Measurements from ENCODE around the gene CAMK4. TPM values are rescaled to one million over a fixed set of nuclear protein-coding genes. Genes with fewer than 3 reads are reported as not detected.

The CAMK4 gene
- total and polyA plus RNA-seq, 5 donors from 2014 or later = 85.3 to 167 (median 106) TPM

DNA sequence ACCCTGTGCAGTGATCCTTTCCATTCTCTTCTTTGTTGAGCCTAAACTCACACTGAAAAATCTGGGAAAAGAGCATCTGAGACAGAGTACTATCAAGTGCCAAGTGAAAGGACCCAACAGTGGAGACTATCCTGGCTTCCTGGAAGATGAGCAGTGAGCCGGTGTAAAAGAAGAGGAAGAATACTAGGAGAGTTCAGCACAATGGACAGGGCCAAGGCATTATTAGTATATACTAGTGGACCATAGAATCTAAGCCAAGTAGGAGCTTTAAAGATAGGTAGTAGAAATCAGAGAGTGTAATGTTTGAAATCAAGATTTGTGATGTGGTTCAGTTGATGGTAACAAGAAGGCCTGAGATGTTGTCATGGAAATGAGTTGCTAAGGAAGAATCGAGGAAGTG is 140.8 kb downstream of the CAMK4 start:
- H3K27ac ChIP-seq (ENCODE audit: insufficient read depth, low read length, poor library complexity, severe bottlenecking) = no peak overlapping the region
- Mint-ChIP-seq H3K27me3 (no peaks in the 10 kb centered on the region), H3K27ac (no peak overlapping the region), H3K9me3 (peaks cover 0 to 4% (median 0%) of the 10 kb centered on the region in 7 donors), H3K4me1 (peaks cover 42 to 53% (median 44%) of the 10 kb centered on the region in 4 donors), H3K36me3 (peaks cover 36% of the 10 kb centered on the region), H3K4me3 (no peak overlapping the region)
- no peaks in the 10 kb centered on the region for H3K9me3 ChIP-seq (ENCODE audit: control insufficient read depth in 2 of 2, low read length in 2 of 2)
- no peaks in the 10 kb centered on the region for H3K27me3 ChIP-seq (ENCODE audit: control insufficient read depth, insufficient read depth, low read length)
- DNase-seq = no peak
- ATAC-seq (ENCODE audit: low read depth in 2 of 2) = no peak
- H3K4me1 ChIP-seq (ENCODE audit: control insufficient read depth, insufficient read depth, low read length, poor library complexity, severe bottlenecking) = no peaks in the 10 kb centered on the region
- H3K4me3 ChIP-seq (ENCODE audit: low read depth, low read length) = no peak overlapping the region
- peaks cover 25% of the 10 kb centered on the region for H3K36me3 ChIP-seq (ENCODE audit: control insufficient read depth, insufficient read depth, low read length)

DNA sequence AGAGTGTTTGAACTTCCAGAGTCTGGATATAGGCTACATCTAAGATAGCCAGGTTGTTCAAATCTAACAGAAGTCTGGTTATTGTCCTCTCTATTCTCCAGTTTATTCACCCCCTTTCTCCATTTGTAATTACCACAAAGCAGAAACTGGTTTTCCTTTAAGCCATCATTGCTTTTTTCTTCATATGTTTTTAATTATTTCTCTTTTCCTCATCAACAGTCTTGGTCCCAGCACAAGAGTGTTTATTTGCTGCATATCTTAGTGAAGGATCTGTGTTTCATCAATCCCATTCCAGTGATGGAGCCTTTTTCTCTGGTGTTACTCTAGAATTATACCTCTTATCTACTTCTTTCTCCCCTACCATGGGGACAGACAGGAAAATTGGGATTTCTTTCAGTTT is 142.2 kb downstream of the CAMK4 start:
- Mint-ChIP-seq H3K4me1 (peaks cover 32 to 53% (median 44%) of the 10 kb centered on the region in 4 donors), H3K4me3 (no peak overlapping the region), H3K9me3 (peaks cover 0 to 4% (median 2%) of the 10 kb centered on the region in 7 donors), H3K27ac (no peak overlapping the region), H3K27me3 (no peaks in the 10 kb centered on the region), H3K36me3 (peaks cover 44% of the 10 kb centered on the region)
- Histone ChIP-seq H3K27me3 (ENCODE audit: control insufficient read depth, insufficient read depth, low read length) (no peaks in the 10 kb centered on the region), H3K4me1 (ENCODE audit: control insufficient read depth, insufficient read depth, low read length, poor library complexity, severe bottlenecking) (no peaks in the 10 kb centered on the region), H3K27ac (ENCODE audit: insufficient read depth, low read length, poor library complexity, severe bottlenecking) (no peak overlapping the region), H3K9me3 (ENCODE audit: control insufficient read depth in 2 of 2, low read length in 2 of 2) (no peaks in the 10 kb centered on the region), H3K4me3 (ENCODE audit: low read depth, low read length) (no peak overlapping the region), H3K36me3 (ENCODE audit: control insufficient read depth, insufficient read depth, low read length) (peaks cover 28% of the 10 kb centered on the region)
- ATAC-seq (ENCODE audit: low read depth in 2 of 2) (no peak), DNase-seq (no peak)

DNA sequence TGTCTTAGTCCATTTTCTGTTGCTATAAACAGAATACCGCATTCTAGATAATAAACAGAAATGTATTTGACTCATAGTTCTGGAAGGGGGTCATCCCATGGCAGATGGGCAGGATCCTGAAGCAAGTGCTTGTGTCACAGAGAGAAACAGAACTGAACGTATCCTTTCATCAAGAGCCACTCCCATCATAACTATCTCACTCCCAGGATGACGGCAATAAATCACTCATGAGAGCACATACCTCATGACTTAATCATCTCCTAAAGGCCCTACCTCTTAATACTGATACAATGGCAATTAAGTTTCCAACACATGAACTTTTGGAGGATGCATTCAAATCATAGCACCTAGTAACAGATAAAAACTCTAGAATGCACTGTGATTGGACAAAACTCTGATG is 142.9 kb downstream of the CAMK4 start:
- Histone ChIP-seq H3K36me3 (ENCODE audit: control insufficient read depth, insufficient read depth, low read length) (peaks cover 28% of the 10 kb centered on the region), H3K27ac (ENCODE audit: insufficient read depth, low read length, poor library complexity, severe bottlenecking) (no peak overlapping the region), H3K4me1 (ENCODE audit: control insufficient read depth, insufficient read depth, low read length, poor library complexity, severe bottlenecking) (no peaks in the 10 kb centered on the region), H3K27me3 (ENCODE audit: control insufficient read depth, insufficient read depth, low read length) (no peaks in the 10 kb centered on the region), H3K9me3 (ENCODE audit: control insufficient read depth in 2 of 2, low read length in 2 of 2) (no peaks in the 10 kb centered on the region), H3K4me3 (ENCODE audit: low read depth, low read length) (no peak overlapping the region)
- DNase-seq (no peak), ATAC-seq (ENCODE audit: low read depth in 2 of 2) (no peak)
- no peak overlapping the region for H3K27ac Mint-ChIP-seq
- H3K9me3 Mint-ChIP-seq = peaks cover 0 to 4% (median 2%) of the 10 kb centered on the region in 7 donors
- H3K27me3 Mint-ChIP-seq = no peaks in the 10 kb centered on the region
- H3K4me1 Mint-ChIP-seq = peaks cover 27 to 57% (median 42%) of the 10 kb centered on the region in 4 donors
- no peak overlapping the region for H3K4me3 Mint-ChIP-seq
- peaks cover 45% of the 10 kb centered on the region for H3K36me3 Mint-ChIP-seq

DNA sequence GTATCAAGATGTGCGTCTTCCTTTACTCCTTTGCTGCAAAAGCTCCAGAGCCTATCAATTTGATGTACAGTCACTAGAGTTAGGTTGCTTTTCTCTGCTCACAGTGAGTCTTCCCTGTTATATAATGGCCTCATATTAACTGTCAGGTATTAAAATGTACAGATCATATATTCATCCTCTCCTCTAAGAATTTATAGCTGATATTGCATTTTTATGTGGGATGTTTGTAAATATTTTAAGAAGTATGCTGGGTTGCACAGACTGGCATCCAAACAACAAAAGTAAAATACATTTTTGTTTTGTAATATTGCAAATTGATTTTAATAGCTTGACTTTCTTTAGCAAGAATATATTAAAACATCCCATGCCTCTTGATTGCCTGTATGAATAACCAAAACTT is 148.6 kb downstream of the CAMK4 start:
- ATAC-seq (ENCODE audit: low read depth in 2 of 2) = no peak
- no peak overlapping the region for H3K4me3 Mint-ChIP-seq
- Histone ChIP-seq H3K27me3 (ENCODE audit: control insufficient read depth, insufficient read depth, low read length) (no peaks in the 10 kb centered on the region), H3K27ac (ENCODE audit: insufficient read depth, low read length, poor library complexity, severe bottlenecking) (no peak overlapping the region), H3K4me1 (ENCODE audit: control insufficient read depth, insufficient read depth, low read length, poor library complexity, severe bottlenecking) (no peaks in the 10 kb centered on the region), H3K9me3 (ENCODE audit: control insufficient read depth in 2 of 2, low read length in 2 of 2) (no peaks in the 10 kb centered on the region), H3K4me3 (ENCODE audit: low read depth, low read length) (no peak overlapping the region), H3K36me3 (ENCODE audit: control insufficient read depth, insufficient read depth, low read length) (peaks cover 33% of the 10 kb centered on the region)
- no peak overlapping the region for H3K27ac Mint-ChIP-seq
- peaks cover 0 to 61% (median 31%) of the 10 kb centered on the region in 4 donors for H3K4me1 Mint-ChIP-seq
- H3K27me3 Mint-ChIP-seq = no peaks in the 10 kb centered on the region
- H3K9me3 Mint-ChIP-seq = peaks cover 0 to 4% (median 0%) of the 10 kb centered on the region in 7 donors
- H3K36me3 Mint-ChIP-seq = peaks cover 48% of the 10 kb centered on the region
- no peak for DNase-seq

DNA sequence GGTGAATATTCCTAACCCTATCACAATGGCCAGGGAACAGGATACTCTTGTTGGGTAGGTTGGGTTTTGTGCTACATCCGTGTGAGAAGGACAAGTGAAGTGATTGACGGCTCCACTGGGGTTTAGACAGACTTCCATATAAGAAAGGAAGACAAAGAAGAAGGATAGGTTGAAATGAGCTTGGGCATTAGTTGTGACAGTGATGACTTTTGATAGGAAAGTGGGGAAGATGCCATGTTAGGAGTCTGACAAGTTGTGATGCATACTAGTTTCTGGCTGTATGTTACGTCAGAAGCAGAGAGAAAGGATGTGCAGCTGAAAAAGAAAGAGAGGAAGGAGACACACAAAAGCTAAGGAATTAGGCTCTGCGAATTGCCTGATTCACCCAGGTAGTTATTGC is 150.2 kb downstream of the CAMK4 start:
- H3K4me1 ChIP-seq (ENCODE audit: control insufficient read depth, insufficient read depth, low read length, poor library complexity, severe bottlenecking) = no peaks in the 10 kb centered on the region

DNA sequence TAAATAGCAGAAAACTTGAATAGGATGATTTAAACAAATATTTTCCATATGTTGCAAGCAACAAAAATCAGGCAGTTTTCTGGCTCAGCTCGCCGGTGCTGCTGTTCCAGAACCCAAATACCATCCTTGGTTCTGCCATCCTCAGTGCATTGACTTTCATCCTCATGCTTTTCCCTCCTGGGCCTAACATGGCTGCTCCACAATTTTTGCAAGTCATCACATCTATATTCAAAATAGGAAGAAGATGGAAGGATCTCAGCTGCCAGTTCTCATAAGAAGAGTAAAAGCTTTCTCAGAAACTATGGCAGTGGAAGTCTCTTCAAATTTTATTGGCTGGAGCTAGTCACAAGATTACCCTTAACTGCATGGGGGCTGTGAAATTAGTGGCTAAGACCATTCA is 151.5 kb downstream of the CAMK4 start:
- Histone ChIP-seq H3K9me3 (ENCODE audit: control insufficient read depth in 2 of 2, low read length in 2 of 2) (no peaks in the 10 kb centered on the region), H3K27me3 (ENCODE audit: control insufficient read depth, insufficient read depth, low read length) (no peaks in the 10 kb centered on the region), H3K4me1 (ENCODE audit: control insufficient read depth, insufficient read depth, low read length, poor library complexity, severe bottlenecking) (no peaks in the 10 kb centered on the region), H3K4me3 (ENCODE audit: low read depth, low read length) (no peak overlapping the region), H3K27ac (ENCODE audit: insufficient read depth, low read length, poor library complexity, severe bottlenecking) (no peak overlapping the region), H3K36me3 (ENCODE audit: control insufficient read depth, insufficient read depth, low read length) (peaks cover 39% of the 10 kb centered on the region)
- H3K9me3 Mint-ChIP-seq = peaks cover 0 to 4% (median 0%) of the 10 kb centered on the region in 7 donors
- peaks cover 0 to 67% (median 30%) of the 10 kb centered on the region in 4 donors for H3K4me1 Mint-ChIP-seq
- DNase-seq = no peak
- H3K27ac Mint-ChIP-seq = no peak overlapping the region
- no peaks in the 10 kb centered on the region for H3K27me3 Mint-ChIP-seq
- peaks cover 47% of the 10 kb centered on the region for H3K36me3 Mint-ChIP-seq
- no peak overlapping the region for H3K4me3 Mint-ChIP-seq
- no peak for ATAC-seq (ENCODE audit: low read depth in 2 of 2)

More for the DNA sequence above, 150.2 kb downstream of the CAMK4 start:
- no peak overlapping the region for H3K4me3 Mint-ChIP-seq
- no peaks in the 10 kb centered on the region for H3K27me3 ChIP-seq (ENCODE audit: control insufficient read depth, insufficient read depth, low read length)
- peaks cover 44% of the 10 kb centered on the region for H3K36me3 Mint-ChIP-seq
- H3K9me3 ChIP-seq (ENCODE audit: control insufficient read depth in 2 of 2, low read length in 2 of 2) = no peaks in the 10 kb centered on the region
- H3K27me3 Mint-ChIP-seq = no peaks in the 10 kb centered on the region
- no peak overlapping the region for H3K4me3 ChIP-seq (ENCODE audit: low read depth, low read length)
- ATAC-seq (ENCODE audit: low read depth in 2 of 2) (no peak), DNase-seq (no peak)
- H3K27ac Mint-ChIP-seq = peak overlapping the region in 1 of 3 donors; percentile 47
- H3K4me1 Mint-ChIP-seq = peaks cover 0 to 64% (median 29%) of the 10 kb centered on the region in 4 donors
- H3K27ac ChIP-seq (ENCODE audit: insufficient read depth, low read length, poor library complexity, severe bottlenecking) = no peak overlapping the region
- peaks cover 37% of the 10 kb centered on the region for H3K36me3 ChIP-seq (ENCODE audit: control insufficient read depth, insufficient read depth, low read length)
- H3K9me3 Mint-ChIP-seq = peaks cover 0 to 4% (median 0%) of the 10 kb centered on the region in 7 donors

DNA sequence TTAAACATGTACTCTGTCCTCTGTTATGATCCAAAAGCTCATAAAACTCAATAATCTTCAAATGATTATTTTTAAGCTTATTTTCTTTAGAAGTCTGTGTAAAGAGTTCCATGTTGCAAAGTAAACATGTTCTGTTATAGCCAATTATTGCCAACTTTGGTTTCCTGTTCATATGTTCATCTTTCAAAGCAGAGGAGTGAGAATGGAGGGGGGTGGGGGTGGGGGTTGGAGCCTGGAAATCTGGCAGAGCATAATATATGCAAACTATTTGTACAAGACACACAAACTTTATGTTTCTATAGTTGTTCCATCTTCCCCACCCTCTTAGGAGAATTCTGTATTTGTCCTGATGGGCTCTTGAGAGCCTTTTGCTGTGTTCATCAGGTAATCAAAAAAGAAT is 153.1 kb downstream of the CAMK4 start:
- Mint-ChIP-seq H3K4me1 (peaks cover 8 to 67% (median 40%) of the 10 kb centered on the region in 4 donors), H3K36me3 (peaks cover 50% of the 10 kb centered on the region), H3K4me3 (no peak overlapping the region), H3K9me3 (no peaks in the 10 kb centered on the region), H3K27me3 (no peaks in the 10 kb centered on the region), H3K27ac (peak overlapping the region in 2 of 3 donors; percentile 22 to 45)
- Histone ChIP-seq H3K27ac (ENCODE audit: insufficient read depth, low read length, poor library complexity, severe bottlenecking) (no peak overlapping the region), H3K4me3 (ENCODE audit: low read depth, low read length) (no peak overlapping the region), H3K9me3 (ENCODE audit: control insufficient read depth in 2 of 2, low read length in 2 of 2) (no peaks in the 10 kb centered on the region), H3K36me3 (ENCODE audit: control insufficient read depth, insufficient read depth, low read length) (peaks cover 48% of the 10 kb centered on the region), H3K27me3 (ENCODE audit: control insufficient read depth, insufficient read depth, low read length) (no peaks in the 10 kb centered on the region), H3K4me1 (ENCODE audit: control insufficient read depth, insufficient read depth, low read length, poor library complexity, severe bottlenecking) (no peaks in the 10 kb centered on the region)
- no peak for DNase-seq
- ATAC-seq (ENCODE audit: low read depth in 2 of 2) = no peak

DNA sequence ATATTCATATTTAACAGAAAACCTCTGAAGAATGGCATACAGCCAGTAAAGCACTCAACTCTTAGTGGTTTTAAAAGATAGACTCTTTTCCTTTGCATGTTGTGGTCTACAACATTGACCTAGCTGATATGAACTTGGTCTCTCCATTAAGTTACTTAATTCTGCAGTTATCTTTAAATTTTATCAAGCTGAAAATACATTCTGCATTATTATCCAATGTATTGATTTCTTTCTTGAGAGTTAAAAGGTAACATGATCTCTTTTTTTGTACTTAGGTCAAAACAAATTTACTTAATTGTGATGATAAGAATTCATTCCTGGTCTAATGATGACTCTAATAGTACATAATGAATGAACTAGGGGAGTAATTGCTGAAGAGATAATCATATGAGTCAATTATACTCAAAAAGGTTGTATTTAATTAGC is 155.2 kb downstream of the CAMK4 start:
- Histone ChIP-seq H3K4me1 (ENCODE audit: control insufficient read depth, insufficient read depth, low read length, poor library complexity, severe bottlenecking) (no peaks in the 10 kb centered on the region), H3K27me3 (ENCODE audit: control insufficient read depth, insufficient read depth, low read length) (no peaks in the 10 kb centered on the region), H3K36me3 (ENCODE audit: control insufficient read depth, insufficient read depth, low read length) (peaks cover 53% of the 10 kb centered on the region), H3K9me3 (ENCODE audit: control insufficient read depth in 2 of 2, low read length in 2 of 2) (no peaks in the 10 kb centered on the region), H3K27ac (ENCODE audit: insufficient read depth, low read length, poor library complexity, severe bottlenecking) (no peak overlapping the region), H3K4me3 (ENCODE audit: low read depth, low read length) (no peak overlapping the region)
- H3K4me3 Mint-ChIP-seq = no peak overlapping the region
- ATAC-seq (ENCODE audit: low read depth in 2 of 2) (no peak), DNase-seq (no peak)
- peaks cover 9 to 51% (median 31%) of the 10 kb centered on the region in 4 donors for H3K4me1 Mint-ChIP-seq
- H3K27ac Mint-ChIP-seq = no peak overlapping the region
- H3K36me3 Mint-ChIP-seq = peaks cover 43% of the 10 kb centered on the region
- H3K9me3 Mint-ChIP-seq = no peaks in the 10 kb centered on the region
- no peaks in the 10 kb centered on the region for H3K27me3 Mint-ChIP-seq
